H9 (cell line): ENCODE data around the gene PTPN7. TPM values are rescaled to one million over a fixed set of nuclear protein-coding genes. Genes with fewer than 3 reads are reported as not detected.

Experiments used
- DNase-seq: peaks from one replicate; pipeline ENCODE4 v3.0.0-alpha.2; 2017
- H2AFZ ChIP-seq: one replicate; pipeline ENCODE4 v1.6.1; 2013; ENCODE audit warnings: mild to moderate bottlenecking, low read length, control low read depth, moderate library complexity
- H2AK5ac ChIP-seq: 2 replicates; pipeline ENCODE4 v1.6.1; 2013; ENCODE audit warnings: low read length, control low read depth, mixed read lengths; ENCODE audit not compliant: insufficient read length
- H2BK120ac ChIP-seq: one replicate; pipeline ENCODE4 v1.6.1; 2013; ENCODE audit warnings: low read depth, mild to moderate bottlenecking, low read length, control low read depth, inconsistent platforms; ENCODE audit not compliant: poor library complexity, severe bottlenecking
- H2BK12ac ChIP-seq: 2 replicates; pipeline ENCODE4 v1.6.1; 2013; ENCODE audit warnings: low read length, control low read depth, mixed read lengths, low read depth; ENCODE audit not compliant: insufficient read length
- H2BK15ac ChIP-seq: 2 replicates; pipeline ENCODE4 v1.6.1; 2013; ENCODE audit warnings: low read depth, low read length, control low read depth
- H2BK20ac ChIP-seq: one replicate; pipeline ENCODE4 v1.6.1; 2013; ENCODE audit warnings: low read depth, mild to moderate bottlenecking, low read length, control low read depth, inconsistent platforms; ENCODE audit not compliant: poor library complexity, severe bottlenecking
- H2BK5ac ChIP-seq: 2 replicates; pipeline ENCODE4 v1.6.1; 2013; ENCODE audit warnings: low read length, control low read depth, mixed read lengths; ENCODE audit not compliant: insufficient read length
- H3K14ac ChIP-seq: 2 replicates; pipeline ENCODE4 v1.6.1; 2013; ENCODE audit warnings: low read length, control low read depth; ENCODE audit not compliant: insufficient read depth
- H3K18ac ChIP-seq: 2 replicates; pipeline ENCODE4 v1.6.1; 2013; ENCODE audit warnings: low read depth, mild to moderate bottlenecking, mixed read lengths, low read length, control low read depth; ENCODE audit not compliant: insufficient read length
- H3K23ac ChIP-seq: 2 replicates; pipeline ENCODE4 v1.6.1; 2013; ENCODE audit warnings: low read length, control low read depth, mixed read lengths, low read depth; ENCODE audit not compliant: insufficient read length
- H3K23me2 ChIP-seq: 2 replicates; pipeline ENCODE4 v1.6.1; 2013; ENCODE audit warnings: low read depth, mild to moderate bottlenecking, mixed read lengths, low read length, control low read depth; ENCODE audit not compliant: insufficient read length, poor library complexity, severe bottlenecking
- H3K27ac ChIP-seq: 2 replicates; pipeline ENCODE4 v1.5.1; 2013; ENCODE audit warnings: low read length, control low read depth, mixed read lengths, low read depth; ENCODE audit not compliant: insufficient read length
- H3K27me3 ChIP-seq: 2 replicates; pipeline ENCODE4 v1.6.1; 2013; ENCODE audit warnings: low read length, control low read depth, inconsistent platforms; ENCODE audit not compliant: insufficient read depth
- H3K4ac ChIP-seq: 2 replicates; pipeline ENCODE4 v1.6.1; 2013; ENCODE audit warnings: low read depth, mild to moderate bottlenecking, control low read depth, inconsistent platforms, low read length, moderate library complexity
- H3K4me1 ChIP-seq: 2 replicates; pipeline ENCODE4 v1.6.1; 2013; ENCODE audit warnings: low read length, control low read depth, inconsistent platforms; ENCODE audit not compliant: insufficient read depth
- H3K4me2 ChIP-seq: 2 replicates; pipeline ENCODE4 v1.6.1; 2013; ENCODE audit warnings: low read length, control low read depth, mixed read lengths; ENCODE audit not compliant: insufficient read length, insufficient read depth
- H3K56ac ChIP-seq: 2 replicates; pipeline ENCODE4 v1.6.1; 2013; ENCODE audit warnings: low read depth, mild to moderate bottlenecking, mixed read lengths, low read length, control low read depth; ENCODE audit not compliant: insufficient read length
- H3K79me1 ChIP-seq: 2 replicates; pipeline ENCODE4 v1.6.1; 2013; ENCODE audit warnings: low read depth, mild to moderate bottlenecking, moderate library complexity, low read length, control low read depth, inconsistent platforms; ENCODE audit not compliant: insufficient read depth, poor library complexity, severe bottlenecking
- H3K79me2 ChIP-seq: 2 replicates; pipeline ENCODE4 v1.6.1; 2013; ENCODE audit warnings: low read length, control low read depth, inconsistent platforms; ENCODE audit not compliant: insufficient read depth
- H3K9ac ChIP-seq: 2 replicates; pipeline ENCODE4 v1.6.1; 2013; ENCODE audit warnings: low read length, control low read depth, mixed read lengths; ENCODE audit not compliant: insufficient read length; ENCODE audit errors: extremely low read depth
- H3K9me3 ChIP-seq: one replicate; pipeline ENCODE4 v1.6.1; 2013; ENCODE audit warnings: low read depth, low read length, inconsistent platforms; ENCODE audit not compliant: control insufficient read depth
- H3T11ph ChIP-seq: one replicate; pipeline ENCODE4 v1.6.1; 2013; ENCODE audit warnings: mild to moderate bottlenecking, low read length, control low read depth, inconsistent platforms
- H4K20me1 ChIP-seq: one replicate; pipeline ENCODE4 v1.6.1; 2013; ENCODE audit not compliant: control insufficient read depth, insufficient read length, insufficient read depth
- H4K5ac ChIP-seq: 2 replicates; pipeline ENCODE4 v1.6.1; 2013; ENCODE audit warnings: low read depth, mild to moderate bottlenecking, mixed read lengths, low read length, control low read depth; ENCODE audit not compliant: insufficient read length
- H4K8ac ChIP-seq: replicated peaks from 2 replicates; pipeline ENCODE4 v1.6.1; 2013; ENCODE audit warnings: low read length, control low read depth, mixed read lengths, low read depth; ENCODE audit not compliant: insufficient read length
- H4K91ac ChIP-seq: 2 replicates; pipeline ENCODE4 v1.6.1; 2013; ENCODE audit warnings: low read depth, mild to moderate bottlenecking, moderate library complexity, mixed read lengths, low read length, control low read depth; ENCODE audit not compliant: insufficient read length
- H3K27ac Mint-ChIP-seq, 3 experiments: 2 replicates in 2 of 3; 3 replicates in 1 of 3; pipeline ENCODE4 v1.8.0; 2020 to 2021; ENCODE audit warnings: mixed read lengths in 3 of 3, mild to moderate bottlenecking in 1 of 3, moderate library complexity in 1 of 3
- H3K27me3 Mint-ChIP-seq: 2 replicates; pipeline ENCODE4 v1.8.0; 2021; ENCODE audit warnings: low read depth, mild to moderate bottlenecking, moderate library complexity, mixed read lengths
- H3K36me3 Mint-ChIP-seq, 3 experiments: 2 replicates in 2 of 3; 3 replicates in 1 of 3; pipeline ENCODE4 v1.8.0; 2020 to 2021; ENCODE audit warnings: low read depth in 3 of 3, mixed read lengths in 3 of 3; ENCODE audit not compliant: insufficient read depth in 1 of 3
- H3K4me1 Mint-ChIP-seq, 2 experiments: 2 replicates each; pipeline ENCODE4 v1.8.0; 2020; ENCODE audit warnings: mixed read lengths in 2 of 2
- H3K4me3 Mint-ChIP-seq, 2 experiments: 2 replicates in 1 of 2; 3 replicates in 1 of 2; pipeline ENCODE4 v1.8.0; 2020 to 2021; ENCODE audit warnings: mild to moderate bottlenecking in 2 of 2, mixed read lengths in 2 of 2, moderate library complexity in 1 of 2
- H3K9me3 Mint-ChIP-seq, 2 experiments: 2 replicates in 1 of 2; 3 replicates in 1 of 2; pipeline ENCODE4 v1.8.0; 2020; ENCODE audit warnings: mild to moderate bottlenecking in 2 of 2, mixed read lengths in 2 of 2, moderate library complexity in 1 of 2
- WGBS: extraction: QIAGEN DNeasy Blood & Tissue Kit; methylation state at CpG from one replicate; pipeline ENCODE4 v1.1.7; 2013; ENCODE audit warnings: missing lambda C conversion rate, low lambda C conversion rate, mixed read lengths; ENCODE audit not compliant: insufficient read length; ENCODE audit errors: extremely low coverage; 5-methylcytosine and 5-hydroxymethylcytosine counted together
- total RNA-seq: library from RNA; stranded (reverse); gene quantifications from 2 replicates; pipeline ENCODE4 v1.2.1, GENCODE V29; 2021
- TF ChIP-seq, protein P1 (sequence below): fragments of 200-600 bp; sonication (generic); conservative IDR thresholded peaks from 3 replicates; pipeline ENCODE4 v1.8.0; 2021; ENCODE audit warnings: antibody characterized with exemption, mild to moderate bottlenecking

Gene PTPN7
- total RNA-seq, 1 experiment from 2014 or later, result 0.72 TPM

DNA sequence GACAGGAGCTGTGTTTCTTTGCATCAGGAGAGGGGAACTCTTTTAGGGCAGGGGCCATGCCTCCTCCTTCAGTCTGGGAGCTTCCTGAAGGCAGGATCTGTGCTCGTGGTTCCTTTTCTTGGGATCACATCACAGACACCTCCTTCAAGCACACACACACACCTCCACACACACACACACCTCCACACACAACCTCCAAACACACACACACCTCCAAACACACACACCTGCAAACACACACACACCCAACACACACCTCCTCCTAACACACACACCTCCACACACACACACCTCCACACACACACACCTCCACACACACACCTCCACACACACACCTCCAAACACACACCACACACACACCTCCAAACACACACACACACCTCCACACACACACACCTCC is 43.7 kb upstream of the PTPN7 start:
- Histone ChIP-seq H2BK120ac (no peak overlapping the region), H3K27me3 (no peaks in the 10 kb centered on the region), H3K79me1 (no peaks in the 10 kb centered on the region), H2BK20ac (no peak overlapping the region), H4K20me1 (no peaks in the 10 kb centered on the region), H2AK5ac (no peak overlapping the region), H3K23ac (no peak overlapping the region), H2BK15ac (no peak overlapping the region), H4K91ac (no peak overlapping the region), H3K23me2 (no peaks in the 10 kb centered on the region), H3K9ac (no peak overlapping the region), H3T11ph (no peak overlapping the region), H3K56ac (no peak overlapping the region), H3K18ac (no peak overlapping the region), H3K4me2 (no peak overlapping the region), H3K4ac (no peak overlapping the region), H3K79me2 (no peaks in the 10 kb centered on the region), H2BK12ac (no peak overlapping the region), H2AFZ (no peak overlapping the region), H2BK5ac (no peak overlapping the region), H3K14ac (no peak overlapping the region), H3K27ac (no peak overlapping the region), H4K8ac (no peak overlapping the region), H3K9me3 (no peaks in the 10 kb centered on the region), H3K4me1 (no peaks in the 10 kb centered on the region), H4K5ac (no peak overlapping the region)
- H3K4me1 Mint-ChIP-seq, result peaks cover 11 to 17% of the 10 kb centered on the region in 2 experiments
- peaks cover 2% of the 10 kb centered on the region; the same call in 1 of the 2 replicates for H3K27me3 Mint-ChIP-seq
- no peaks in the 10 kb centered on the region for H3K9me3 Mint-ChIP-seq
- no CpG with 5 or more reads among the region's 1 CpG for WGBS
- no peak overlapping the region for H3K27ac Mint-ChIP-seq
- no peaks in the 10 kb centered on the region for H3K36me3 Mint-ChIP-seq
- TF ChIP-seq, protein P1, sequence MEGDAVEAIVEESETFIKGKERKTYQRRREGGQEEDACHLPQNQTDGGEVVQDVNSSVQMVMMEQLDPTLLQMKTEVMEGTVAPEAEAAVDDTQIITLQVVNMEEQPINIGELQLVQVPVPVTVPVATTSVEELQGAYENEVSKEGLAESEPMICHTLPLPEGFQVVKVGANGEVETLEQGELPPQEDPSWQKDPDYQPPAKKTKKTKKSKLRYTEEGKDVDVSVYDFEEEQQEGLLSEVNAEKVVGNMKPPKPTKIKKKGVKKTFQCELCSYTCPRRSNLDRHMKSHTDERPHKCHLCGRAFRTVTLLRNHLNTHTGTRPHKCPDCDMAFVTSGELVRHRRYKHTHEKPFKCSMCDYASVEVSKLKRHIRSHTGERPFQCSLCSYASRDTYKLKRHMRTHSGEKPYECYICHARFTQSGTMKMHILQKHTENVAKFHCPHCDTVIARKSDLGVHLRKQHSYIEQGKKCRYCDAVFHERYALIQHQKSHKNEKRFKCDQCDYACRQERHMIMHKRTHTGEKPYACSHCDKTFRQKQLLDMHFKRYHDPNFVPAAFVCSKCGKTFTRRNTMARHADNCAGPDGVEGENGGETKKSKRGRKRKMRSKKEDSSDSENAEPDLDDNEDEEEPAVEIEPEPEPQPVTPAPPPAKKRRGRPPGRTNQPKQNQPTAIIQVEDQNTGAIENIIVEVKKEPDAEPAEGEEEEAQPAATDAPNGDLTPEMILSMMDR, result no peak
- no peak overlapping the region for H3K4me3 Mint-ChIP-seq
- no peak for DNase-seq
